NCI-H2029 (cell line): ENCODE measurements around the gene GPNMB.
"Not testable (repeated sequence)": the region's sequence is repeated elsewhere in the genome, so short reads cannot be mapped to it uniquely, and the experiment has no call there.

Experiments used
- DNase-seq: peaks from one replicate; lab custom pipeline; 2025; lab: John Stamatoyannopoulos, UW

The GPNMB gene

GRCh38 chr7:23246555-23246954 lies at the start of gene GPNMB:
TSS of gene GPNMB (plus strand) at chr7:23246775. CDS start at chr7:23246858, 83 bp downstream.
- no peak for DNase-seq

DNA sequence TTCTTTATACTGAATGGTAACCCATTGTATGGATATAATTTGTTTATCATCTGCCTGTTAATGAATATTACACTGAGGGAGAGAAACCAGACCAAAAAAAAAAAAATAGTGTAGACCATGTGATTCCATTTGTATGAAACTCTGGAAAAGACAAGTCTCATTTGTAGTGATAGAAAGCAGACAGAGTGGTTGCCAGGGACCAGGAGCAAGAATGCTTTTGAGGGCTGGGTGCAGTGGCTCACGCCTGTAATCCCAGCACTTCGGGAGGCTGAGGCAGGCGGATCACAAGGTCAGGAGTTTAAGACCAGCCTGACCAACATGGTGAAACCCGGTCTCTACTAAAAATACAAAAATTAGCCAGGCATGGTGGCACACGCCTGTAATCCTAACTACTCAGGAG lies 48.8 kb upstream of the GPNMB start:
- DNase-seq: not testable (repeated sequence)

DNA sequence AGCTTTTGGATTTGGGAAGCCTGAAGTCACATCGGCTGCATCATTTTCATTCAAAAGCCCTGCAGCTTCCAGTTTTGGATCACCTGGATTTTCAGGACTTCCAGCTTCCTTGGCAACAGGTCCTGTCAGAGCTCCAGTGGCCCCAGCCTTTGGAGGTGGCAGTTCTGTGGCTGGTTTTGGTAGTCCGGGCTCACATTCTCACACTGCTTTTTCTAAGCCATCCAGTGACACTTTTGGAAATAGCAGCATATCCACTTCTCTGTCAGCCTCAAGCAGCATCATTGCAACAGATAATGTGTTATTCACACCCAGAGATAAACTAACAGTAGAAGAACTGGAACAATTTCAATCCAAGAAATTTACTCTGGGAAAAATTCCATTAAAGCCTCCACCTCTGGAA lies 46.2 kb upstream of the GPNMB start:
- no peak for DNase-seq

DNA sequence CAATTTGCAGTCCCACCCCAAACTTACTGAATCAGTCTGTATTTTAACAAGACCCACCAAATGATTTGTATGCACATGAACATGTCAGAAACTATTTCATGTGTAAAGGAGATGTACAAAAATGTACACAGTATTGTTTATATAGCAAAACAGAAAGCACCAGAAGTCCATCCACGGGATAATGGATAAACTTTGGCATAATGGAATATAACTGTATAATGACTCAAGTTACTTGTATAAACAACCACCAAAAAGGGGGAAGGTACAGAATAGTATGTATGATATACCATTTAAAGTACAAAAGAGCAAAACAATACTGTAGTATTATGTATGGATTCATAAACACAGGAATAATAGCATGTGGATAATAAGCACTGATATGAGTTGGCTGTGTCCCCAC lies 42.3 kb upstream of the GPNMB start:
- DNase-seq: no peak

GRCh38 chr7:23205577-23205908 lies 41.0 kb upstream of the GPNMB start:
- no peak for DNase-seq

DNA sequence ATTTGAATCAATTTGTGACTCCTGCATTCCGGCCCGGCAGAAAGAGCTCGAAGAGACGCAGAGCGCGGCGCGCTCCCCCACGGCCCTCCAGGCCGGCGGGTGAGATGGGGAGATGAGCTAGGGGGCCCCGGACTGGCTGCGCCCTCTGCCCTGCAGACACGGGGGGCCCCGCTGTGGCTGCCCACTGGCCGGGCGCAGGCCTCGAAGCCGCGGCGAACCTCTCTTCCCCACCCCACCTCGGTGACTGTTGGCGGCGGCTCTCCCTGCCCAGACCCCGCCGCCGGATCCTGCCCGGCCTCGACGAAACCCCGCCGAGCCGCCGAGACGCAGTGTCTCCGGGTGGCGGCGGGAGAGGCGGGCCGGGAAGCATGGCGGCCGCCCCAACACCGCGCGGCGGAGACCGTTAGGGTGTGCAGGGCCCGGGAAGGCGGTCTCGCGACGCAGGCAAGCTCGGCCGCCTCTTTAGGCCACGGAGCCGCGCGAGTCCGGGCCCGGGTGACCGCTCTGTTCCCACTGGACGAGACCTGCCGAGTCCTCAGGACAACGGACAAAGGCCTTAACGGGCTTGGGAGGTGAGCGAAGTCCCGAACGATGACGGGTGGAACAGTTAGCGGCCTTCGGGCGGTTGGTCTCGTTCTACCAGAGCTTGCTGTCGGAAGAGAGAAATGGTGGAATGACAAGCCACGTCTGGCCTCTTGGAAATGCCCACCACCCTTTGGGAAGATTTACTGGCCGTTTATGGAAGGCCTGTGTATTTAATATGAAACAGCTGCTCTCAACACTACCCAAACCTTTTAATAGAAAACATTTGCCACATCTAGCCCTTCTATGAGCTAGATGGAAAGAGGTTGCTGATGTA lies 40.4 kb upstream of the GPNMB start:
- DNase-seq: no peak

DNA sequence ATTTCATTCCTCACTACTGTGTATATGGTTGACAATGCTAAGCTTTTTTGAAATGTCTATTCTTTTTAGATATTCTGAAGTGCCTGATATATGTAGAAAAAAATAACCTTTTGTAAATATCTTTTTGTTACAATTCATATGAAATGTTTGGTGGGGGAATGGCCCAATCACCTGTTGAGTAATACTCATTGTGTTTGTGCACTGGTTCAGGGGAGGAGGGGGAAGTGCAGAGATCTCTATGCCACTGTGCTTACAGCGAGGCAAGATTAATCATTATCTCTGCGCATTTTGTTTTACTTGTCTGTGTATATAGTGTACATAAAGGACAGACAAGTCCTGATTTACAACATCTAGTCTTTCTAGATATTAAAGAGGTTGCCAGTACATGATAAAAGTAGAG lies 39.6 kb upstream of the GPNMB start:
- no peak for DNase-seq

DNA sequence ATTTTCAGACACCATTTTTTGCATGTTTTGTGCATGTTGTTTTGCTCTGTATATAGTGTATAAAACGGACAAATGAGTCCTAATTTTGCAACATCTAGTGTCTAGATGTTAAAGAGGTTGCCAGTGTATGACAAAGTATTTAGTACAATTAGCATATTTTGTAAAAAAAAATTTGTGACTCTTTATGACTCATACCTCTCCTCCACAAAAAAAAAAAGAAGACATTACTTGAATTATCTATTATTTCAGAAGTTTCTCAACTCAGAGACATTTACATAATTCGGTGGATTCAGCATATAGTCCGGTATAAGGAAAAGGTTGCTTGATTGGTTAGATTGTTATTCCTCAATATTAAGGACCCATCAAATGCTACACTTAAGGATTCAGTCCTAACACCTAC lies 38.7 kb upstream of the GPNMB start:
- DNase-seq: no peak

- DNase-seq: no peak
Observed at GRCh38 chr7:23208316-23208715, 38.3 kb upstream of the GPNMB start.

GRCh38 chr7:23210506-23210905 lies 36.1 kb upstream of the GPNMB start:
- DNase-seq: no peak

GRCh38 chr7:23211589-23211988 lies 35.0 kb upstream of the GPNMB start:
- DNase-seq: no peak

GRCh38 chr7:23212395-23212794 lies 34.2 kb upstream of the GPNMB start:
- no peak for DNase-seq

GRCh38 chr7:23212841-23213240 lies 33.7 kb upstream of the GPNMB start:
- no peak for DNase-seq

DNA sequence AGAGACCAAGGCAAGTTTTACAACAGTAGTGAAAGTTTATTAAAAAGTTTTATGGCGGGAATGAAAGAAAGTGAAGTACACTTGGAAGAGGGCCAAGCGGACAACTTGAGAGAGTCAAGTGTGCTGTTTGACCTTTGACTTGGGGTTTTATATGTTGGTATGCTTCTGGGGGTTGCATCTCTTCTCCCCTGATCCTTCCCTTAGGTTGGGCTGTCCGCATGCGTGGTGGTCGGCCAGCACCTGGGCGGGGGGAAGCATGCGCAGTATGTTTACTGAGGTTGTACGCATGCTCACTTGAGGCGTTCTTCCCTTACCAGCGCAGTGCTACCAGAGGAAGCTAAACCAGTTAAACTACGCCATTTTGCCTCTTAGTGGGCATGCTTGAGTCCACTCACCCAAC lies 32.8 kb upstream of the GPNMB start:
- DNase-seq: no peak

GRCh38 chr7:23214423-23214822 lies 32.2 kb upstream of the GPNMB start:
- DNase-seq: no peak

- no peak for DNase-seq
Observed at GRCh38 chr7:23214938-23215337, 31.6 kb upstream of the GPNMB start.

GRCh38 chr7:23216021-23216420 lies 30.6 kb upstream of the GPNMB start:
- no peak for DNase-seq

DNA sequence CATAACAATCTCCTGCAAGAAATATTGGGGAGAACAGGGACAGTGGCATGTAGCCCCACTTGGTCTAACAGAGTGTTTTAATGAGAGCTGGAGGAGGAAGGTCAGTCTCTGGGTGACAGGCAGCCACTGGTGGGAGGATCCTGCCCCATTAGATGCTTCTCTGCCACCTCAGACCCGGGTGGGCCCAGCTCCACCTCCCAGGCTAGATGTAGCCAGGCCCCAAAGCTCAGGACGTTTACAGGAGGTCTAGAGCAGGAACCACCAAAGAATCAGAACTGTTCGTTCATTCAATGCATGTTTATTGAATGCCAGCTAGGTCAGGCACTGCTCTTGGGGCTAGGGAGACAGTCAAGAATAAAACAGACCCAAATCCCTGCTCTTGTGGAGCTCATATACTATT lies 28.4 kb upstream of the GPNMB start:
- DNase-seq: no peak

- no peak for DNase-seq
Observed at GRCh38 chr7:23220690-23221305, 25.8 kb upstream of the GPNMB start.

DNA sequence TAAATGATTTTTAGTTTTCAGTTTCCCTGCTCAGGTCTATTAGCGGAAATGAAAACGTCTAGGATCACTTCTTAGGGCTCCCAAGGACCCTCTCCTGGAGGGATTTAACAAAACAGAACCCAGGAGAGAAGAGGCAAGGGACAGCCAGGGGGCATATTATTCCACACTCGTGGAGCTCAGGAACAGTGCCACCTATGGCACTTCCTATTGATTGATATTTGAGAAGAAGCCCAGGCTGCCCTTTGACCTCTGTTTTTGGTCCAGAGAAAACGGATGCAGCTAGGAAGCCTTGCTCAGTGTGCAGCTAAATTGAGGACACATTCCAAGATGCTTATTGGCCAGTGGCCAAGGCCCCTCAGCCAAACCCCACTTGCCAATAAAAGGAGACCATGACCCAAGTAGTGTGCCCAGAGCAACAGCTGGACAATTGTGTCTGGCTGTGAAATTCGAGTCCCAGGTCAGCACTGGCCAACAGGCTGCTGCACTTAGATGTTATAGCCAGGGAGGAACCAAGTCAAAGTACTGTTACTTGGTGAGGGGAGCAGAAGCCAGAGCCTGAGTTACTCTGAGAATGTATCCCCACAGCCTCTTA lies 24.0 kb upstream of the GPNMB start:
- no peak for DNase-seq

GRCh38 chr7:23224364-23224763 lies 22.2 kb upstream of the GPNMB start:
- DNase-seq: not testable (repeated sequence)

- DNase-seq: no peak
Observed at GRCh38 chr7:23226844-23227450, 19.6 kb upstream of the GPNMB start.

DNA sequence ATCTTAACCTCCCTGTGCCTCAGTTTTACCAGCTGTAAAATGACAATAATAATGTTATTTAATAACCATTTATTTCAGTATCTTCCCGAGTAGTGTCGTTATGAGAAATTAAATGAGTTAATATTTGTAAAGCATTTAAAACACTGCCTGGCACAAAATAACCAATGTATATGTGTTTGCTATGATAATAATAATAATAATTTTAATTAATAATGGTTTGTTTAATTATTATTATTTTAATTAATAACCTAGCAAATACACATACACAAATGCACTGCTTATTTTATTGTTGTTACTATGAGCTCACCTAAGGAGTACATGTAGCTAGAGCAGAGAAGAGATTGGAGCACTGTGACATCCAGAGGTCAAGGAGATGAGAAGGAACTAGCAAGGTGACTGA lies 18.2 kb upstream of the GPNMB start:
- no peak for DNase-seq
